Tibial artery (tissue), 4 donors: ENCODE data around the gene TRAF1.

Experiments
- DNase-seq, 2 donors: peaks; one replicate each; pipeline ENCODE4 v3.0.0-alpha.2; 2019
- H3K27ac ChIP-seq, 2 donors: fragments of 200-600 bp; sonication (generic) in 1 of 2; 1 replicate in 1 of 2; 2 replicates in 1 of 2; pipeline ENCODE4 v1.5.1; 2018 to 2019; ENCODE audit warnings: mild to moderate bottlenecking in 1 of 2
- H3K27me3 ChIP-seq, 2 donors: fragments of 200-600 bp; sonication (generic) in 1 of 2; one replicate each; pipeline versions ENCODE4 v1.5.1 to v1.6.0; 2016 to 2019
- H3K36me3 ChIP-seq, 3 donors: fragments of 200-600 bp; sonication (generic) in 2 of 3; one replicate each; pipeline ENCODE4 v1.5.1; 2016 to 2019; ENCODE audit warnings: mild to moderate bottlenecking in 2 of 3
- H3K4me1 ChIP-seq, 4 donors: fragments of 200-600 bp; sonication (generic) in 2 of 4; 1 replicate in 3 of 4; 2 replicates in 1 of 4; pipeline ENCODE4 v1.5.1; 2016 to 2019
- H3K4me3 ChIP-seq, 2 donors: fragments of 200-600 bp; sonication (generic) in 1 of 2; 1 replicate in 1 of 2; 2 replicates in 1 of 2; pipeline ENCODE4 v1.5.1; 2018 to 2019; ENCODE audit warnings: mild to moderate bottlenecking in 2 of 2
- H3K9me3 ChIP-seq, 3 donors: fragments of 200-600 bp; sonication (generic) in 1 of 3; one replicate each; pipeline ENCODE4 v1.5.1; 2016 to 2019
- intact Hi-C: fragments of 100-400 bp; cut with DNase I; formaldehyde crosslinking; loops from one replicate; pipeline ENCODE4 v1.15.0; 2023; ENCODE audit warnings: low total_unique reads
- TF ChIP-seq, protein P1 (sequence below), 2 experiments: fragments of 200-600 bp in 1 of 2; fragments of 450-650 bp in 1 of 2; IDR thresholded peaks; one replicate each; pipeline ENCODE4 v1.5.1; 2017 to 2019; ENCODE audit warnings: antibody characterized with exemption in 2 of 2, mild to moderate bottlenecking in 1 of 2, moderate library complexity in 1 of 2

TRAF1 gene

DNA sequence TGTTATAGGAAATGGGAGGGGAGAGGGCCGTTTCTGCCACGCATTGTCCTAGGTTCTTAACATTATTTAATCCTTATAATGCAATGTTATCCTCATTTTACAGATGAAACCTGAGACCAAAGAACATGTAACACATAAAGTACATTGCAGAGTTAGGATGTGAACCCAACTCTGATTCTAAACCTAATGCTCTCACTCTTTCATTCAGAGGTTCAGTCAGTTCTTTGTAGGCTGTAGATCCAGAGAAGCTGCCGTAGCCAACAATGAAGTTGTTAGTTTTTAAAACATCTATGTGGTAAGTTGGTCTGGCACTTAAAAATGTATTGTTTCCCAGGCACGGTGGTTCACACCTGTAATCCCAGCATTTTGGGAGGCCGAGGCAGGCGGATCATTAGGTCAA lies 73.4 kb downstream of the TRAF1 start:
- Histone ChIP-seq H3K4me1 (no peaks in the 10 kb centered on the region), H3K27ac (no peak overlapping the region), H3K9me3 (no peaks in the 10 kb centered on the region), H3K36me3 (peaks cover 12 to 54% (median 23%) of the 10 kb centered on the region in 3 donors), H3K4me3 (no peak overlapping the region), H3K27me3 (no peaks in the 10 kb centered on the region)
- DNase-seq: no peak
- intact Hi-C loops: no loop called here
- TF ChIP-seq, protein P1, sequence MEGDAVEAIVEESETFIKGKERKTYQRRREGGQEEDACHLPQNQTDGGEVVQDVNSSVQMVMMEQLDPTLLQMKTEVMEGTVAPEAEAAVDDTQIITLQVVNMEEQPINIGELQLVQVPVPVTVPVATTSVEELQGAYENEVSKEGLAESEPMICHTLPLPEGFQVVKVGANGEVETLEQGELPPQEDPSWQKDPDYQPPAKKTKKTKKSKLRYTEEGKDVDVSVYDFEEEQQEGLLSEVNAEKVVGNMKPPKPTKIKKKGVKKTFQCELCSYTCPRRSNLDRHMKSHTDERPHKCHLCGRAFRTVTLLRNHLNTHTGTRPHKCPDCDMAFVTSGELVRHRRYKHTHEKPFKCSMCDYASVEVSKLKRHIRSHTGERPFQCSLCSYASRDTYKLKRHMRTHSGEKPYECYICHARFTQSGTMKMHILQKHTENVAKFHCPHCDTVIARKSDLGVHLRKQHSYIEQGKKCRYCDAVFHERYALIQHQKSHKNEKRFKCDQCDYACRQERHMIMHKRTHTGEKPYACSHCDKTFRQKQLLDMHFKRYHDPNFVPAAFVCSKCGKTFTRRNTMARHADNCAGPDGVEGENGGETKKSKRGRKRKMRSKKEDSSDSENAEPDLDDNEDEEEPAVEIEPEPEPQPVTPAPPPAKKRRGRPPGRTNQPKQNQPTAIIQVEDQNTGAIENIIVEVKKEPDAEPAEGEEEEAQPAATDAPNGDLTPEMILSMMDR (IDR thresholded peaks at IDR 0.05): no peak
